HCT116 (cell line): Measurements from ENCODE around the gene ALK.

Source experiments
- CEBPB ChIP-seq: IDR thresholded peaks from 2 replicates; pipeline ENCODE4 v1.6.1; 2012; ENCODE audit warnings: low read depth
- CTCF ChIP-seq, 3 experiments: fragments of 200-600 bp in 1 of 3; sonication (generic) in 1 of 3; IDR thresholded peaks in 2 of 3; conservative IDR thresholded peaks in 1 of 3; 2 replicates each; pipeline ENCODE4 v1.5.1; 2012 to 2017; ENCODE audit warnings: low read depth in 2 of 3, low read length in 2 of 3, antibody characterized with exemption in 1 of 3, borderline replicate concordance in 1 of 3, control low read depth in 1 of 3, mild to moderate bottlenecking in 1 of 3, mixed read lengths in 1 of 3, mixed run types in 1 of 3, moderate library complexity in 1 of 3; ENCODE audit not compliant: insufficient read depth in 1 of 3
- ELF1 ChIP-seq: IDR thresholded peaks from 2 replicates; pipeline ENCODE4 v1.6.1; 2012; ENCODE audit warnings: low read depth, borderline replicate concordance
- EZH2 ChIP-seq: fragments of 200-600 bp; sonication (generic); IDR thresholded peaks from 2 replicates; pipeline ENCODE4 v1.6.1; 2017; ENCODE audit warnings: antibody characterized with exemption, mixed run types
- POLR2A ChIP-seq: IDR thresholded peaks from 2 replicates; pipeline ENCODE4 v1.7.0; 2011; ENCODE audit warnings: borderline replicate concordance; ENCODE audit not compliant: insufficient read depth, insufficient read length; ENCODE audit errors: extremely low read depth
- RAD21 ChIP-seq: IDR thresholded peaks from 2 replicates; pipeline ENCODE4 v1.6.1; 2012; ENCODE audit warnings: low read depth, mild to moderate bottlenecking
- SP1 ChIP-seq: IDR thresholded peaks from 2 replicates; pipeline ENCODE4 v1.6.1; 2012; ENCODE audit warnings: low read depth
- YY1 ChIP-seq: IDR thresholded peaks from 2 replicates; pipeline ENCODE4 v1.6.1; 2011; ENCODE audit warnings: low read length, low read depth, moderate library complexity, mild to moderate bottlenecking; ENCODE audit not compliant: insufficient replicate concordance; ENCODE audit errors: extremely low read depth
- ZFX ChIP-seq: fragments of 450-650 bp; IDR thresholded peaks from 2 replicates; pipeline ENCODE4 v1.6.1; 2017
- ZNF274 ChIP-seq: fragments of 200-500 bp; sonication (Bioruptor generic); IDR thresholded peaks from 2 replicates; pipeline ENCODE4 v1.6.1; 2014; ENCODE audit warnings: mild to moderate bottlenecking, low read depth, low read length, inconsistent platforms
- TF ChIP-seq, protein P1 (sequence below): IDR thresholded peaks from 2 replicates; pipeline ENCODE4 v1.6.1; 2012

DNA sequence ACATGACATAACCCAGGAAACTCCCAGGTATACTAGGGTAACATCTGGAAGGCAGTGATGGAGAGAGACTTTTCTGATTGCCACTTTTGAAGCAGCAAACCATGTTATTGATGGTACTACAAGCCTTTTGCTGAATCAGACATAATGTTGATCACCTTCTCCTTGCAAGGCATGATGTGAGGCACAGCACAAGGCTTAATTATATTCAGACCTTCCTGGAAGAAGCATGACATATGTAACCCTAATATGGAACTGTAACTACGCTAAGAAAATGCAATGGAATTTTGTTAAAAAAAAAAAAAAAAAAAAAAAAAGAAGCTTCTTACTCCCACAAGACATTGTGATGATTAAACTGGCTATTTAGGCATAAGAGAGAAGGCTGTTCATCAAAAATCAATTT lies 145.4 kb downstream of the ALK start:
- TF ChIP-seq CTCF (IDR thresholded peaks at IDR 0.05 in 2 of 3, conservative IDR thresholded peaks at IDR 0.05 in 1 of 3; ENCODE audit: borderline replicate concordance in 1 of 3, insufficient read depth in 1 of 3, low read depth in 2 of 3, low read length in 2 of 3) (no peak), YY1 (no peak), SP1 (no peak), POLR2A (no peak), CEBPB (no peak), EZH2 (no peak), ZFX (no peak), ZNF274 (no peak), ELF1 (no peak), RAD21 (no peak)
- TF ChIP-seq, protein P1, sequence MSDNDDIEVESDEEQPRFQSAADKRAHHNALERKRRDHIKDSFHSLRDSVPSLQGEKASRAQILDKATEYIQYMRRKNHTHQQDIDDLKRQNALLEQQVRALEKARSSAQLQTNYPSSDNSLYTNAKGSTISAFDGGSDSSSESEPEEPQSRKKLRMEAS: no peak
